Activated CD8-positive, alpha-beta T cell treated with anti-CD3 and anti-CD28 coated beads, Interleukin-2, amount 10 ng/mL, durations not matched to agents 7 days and 5 days (primary cell): ENCODE data around the gene CD82. TPM values are rescaled to one million over a fixed set of nuclear protein-coding genes. Genes with fewer than 3 reads are reported as not detected.

Experiments
- ATAC-seq: fragments of 150-1000 bp; cut with Tn5 transposase; one replicate; pipeline ENCODE4 v1.10.0; 2021; ENCODE audit warnings: moderate library complexity
- CTCF ChIA-PET: fragments of 350-600 bp; sonication (Branson Sonifier 250); formaldehyde crosslinking; loops from one replicate; lab custom pipeline; 2021; ENCODE audit warnings: antibody characterized with exemption; lab: Charles Lee
- POLR2A ChIA-PET: fragments of 350-600 bp; sonication (Branson Sonifier 250); formaldehyde crosslinking; loops from one replicate; lab custom pipeline; 2021; ENCODE audit warnings: antibody characterized with exemption; lab: Charles Lee
- DNase-seq: peaks from one replicate; pipeline ENCODE4 v3.0.0-alpha.2; 2020
- H3K27ac Mint-ChIP-seq: one replicate; pipeline ENCODE4 v1.8.0; 2021; ENCODE audit warnings: mild to moderate bottlenecking, mixed read lengths
- H3K27me3 Mint-ChIP-seq: one replicate; pipeline ENCODE4 v1.8.0; 2021; ENCODE audit warnings: low read depth, mixed read lengths
- H3K36me3 Mint-ChIP-seq: one replicate; pipeline ENCODE4 v1.8.0; 2021; ENCODE audit warnings: low read depth, mixed read lengths
- H3K4me1 Mint-ChIP-seq: one replicate; pipeline ENCODE4 v1.8.0; 2021; ENCODE audit warnings: low read depth, mixed read lengths
- H3K4me3 Mint-ChIP-seq: one replicate; pipeline ENCODE4 v1.8.0; 2021; ENCODE audit warnings: mild to moderate bottlenecking, mixed read lengths
- H3K9me3 Mint-ChIP-seq: one replicate; pipeline ENCODE4 v1.8.0; 2022; ENCODE audit warnings: mixed read lengths; ENCODE audit not compliant: insufficient read depth
- total RNA-seq, 2 experiments: library from RNA; stranded (reverse); gene quantifications; one replicate each; pipeline ENCODE4 v1.2.3, GENCODE V29; 2021

The CD82 gene
- total RNA-seq, 2 experiments from 2014 or later, result 68.2 to 72.9 TPM

DNA sequence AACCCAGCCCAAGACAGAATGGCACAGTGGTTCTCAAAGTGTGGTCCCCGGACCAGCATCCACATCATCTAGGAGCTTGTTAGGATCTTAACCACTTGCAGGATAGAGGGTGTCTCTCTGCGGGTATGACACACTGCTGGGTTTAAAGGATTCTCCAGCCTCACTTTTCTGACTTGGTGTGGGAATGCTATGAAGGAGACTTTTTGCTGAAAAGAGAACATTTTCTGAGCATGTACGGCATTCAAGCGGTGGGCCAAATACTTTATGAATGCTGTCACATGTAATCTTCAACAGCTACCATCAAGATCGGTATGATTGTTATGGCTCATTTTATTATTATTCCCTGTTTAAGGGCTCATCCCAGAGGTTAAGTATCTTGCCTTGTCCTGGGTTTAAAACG lies 1.8 kb upstream of the CD82 start:
- ChIA-PET CTCF (interaction anchor here (1.2 to 3.7 kb wide), 6 partner anchors 8 to 54 kb away, joined by 4 to 25 read pairs (median 12); no protein-coding TSS in a partner anchor), POLR2A (interaction anchor here (1.3 to 3.1 kb wide), 2 partner anchors 10 to 32 kb away, joined by 3 to 13 read pairs; no protein-coding TSS in a partner anchor)
- Mint-ChIP-seq H3K4me3 (no peak overlapping the region), H3K9me3 (no peaks in the 10 kb centered on the region), H3K36me3 (peaks cover 15% of the 10 kb centered on the region), H3K27me3 (no peaks in the 10 kb centered on the region), H3K27ac (no peak overlapping the region), H3K4me1 (peaks cover 70% of the 10 kb centered on the region)
- DNase-seq (no peak), ATAC-seq (no peak)

DNA sequence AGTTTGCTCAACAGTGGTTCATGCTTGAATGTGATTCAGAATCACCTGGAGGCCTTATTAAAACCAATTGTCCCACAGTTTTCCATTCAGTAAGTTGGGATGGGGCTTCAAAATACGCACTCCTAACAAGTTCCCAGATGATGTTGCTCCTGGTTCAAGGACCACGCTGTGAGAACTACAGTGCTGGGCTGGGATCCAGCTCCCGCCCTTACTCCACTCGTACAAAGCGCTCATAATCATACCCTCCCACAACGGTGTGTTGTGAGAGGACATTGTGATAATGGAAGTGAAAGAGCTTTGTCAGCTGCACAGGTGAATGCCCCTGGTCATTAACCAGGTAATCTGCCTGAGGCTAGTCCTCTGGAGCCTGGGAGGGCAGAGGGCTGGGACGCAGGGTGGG lies 1.3 kb upstream of the CD82 start:
- CTCF ChIA-PET, result interaction anchor here (1.2 to 3.7 kb wide), 5 partner anchors 8 to 53 kb away, joined by 4 to 25 read pairs (median 13); no protein-coding TSS in a partner anchor
- peaks cover 72% of the 10 kb centered on the region for H3K4me1 Mint-ChIP-seq
- ATAC-seq, result no peak
- H3K27ac Mint-ChIP-seq, result no peak overlapping the region
- POLR2A ChIA-PET, result interaction anchor here (1.4 to 3.1 kb wide), 2 partner anchors 10 to 14 kb away, joined by 4 to 13 read pairs; no protein-coding TSS in a partner anchor
- H3K9me3 Mint-ChIP-seq, result no peaks in the 10 kb centered on the region
- no peak overlapping the region for H3K4me3 Mint-ChIP-seq
- H3K27me3 Mint-ChIP-seq, result no peaks in the 10 kb centered on the region
- peaks cover 15% of the 10 kb centered on the region for H3K36me3 Mint-ChIP-seq
- DNase-seq, result no peak

DNA sequence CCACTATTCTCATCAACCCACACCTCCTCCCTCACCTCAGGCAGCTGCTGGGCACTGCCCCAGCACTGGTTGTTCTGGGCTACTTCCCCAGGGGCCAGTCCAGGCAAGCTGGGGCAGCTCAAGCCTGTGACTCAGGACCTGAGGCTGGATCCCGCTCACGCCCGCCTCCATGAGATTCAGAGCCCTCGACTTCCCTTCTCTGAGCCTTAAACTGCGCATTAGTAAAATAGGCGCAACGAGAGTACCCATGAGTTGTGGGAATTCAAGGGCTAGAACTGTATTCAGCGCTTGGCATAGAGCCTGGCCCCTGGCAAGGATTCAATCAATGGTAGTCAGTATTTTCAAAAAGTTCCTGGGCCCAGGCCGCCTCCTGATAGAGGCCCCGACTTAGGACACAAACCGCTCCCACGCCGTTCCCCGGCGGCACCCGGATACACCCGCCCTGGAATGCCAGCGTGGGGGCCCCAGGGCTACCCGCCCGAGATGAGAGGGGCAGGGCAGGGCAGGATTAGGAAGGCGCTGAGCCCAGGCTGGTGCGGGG lies 723 bp upstream of the CD82 start:
- POLR2A ChIA-PET, result interaction anchor here (1.4 to 3.1 kb wide), 3 partner anchors 9 to 32 kb away, joined by 4 to 15 read pairs (median 13); no protein-coding TSS in a partner anchor
- no peak for ATAC-seq
- no peak for DNase-seq
- CTCF ChIA-PET, result interaction anchor here (0.5 to 3.7 kb wide), 9 partner anchors 9 to 53 kb away, joined by 3 to 25 read pairs (median 10); no protein-coding TSS in a partner anchor
- Mint-ChIP-seq H3K27ac (peak overlapping the region; percentile 78), H3K4me1 (peaks cover 72% of the 10 kb centered on the region), H3K36me3 (peaks cover 15% of the 10 kb centered on the region), H3K27me3 (no peaks in the 10 kb centered on the region), H3K9me3 (no peaks in the 10 kb centered on the region), H3K4me3 (peak overlapping the region; percentile 87)

DNA sequence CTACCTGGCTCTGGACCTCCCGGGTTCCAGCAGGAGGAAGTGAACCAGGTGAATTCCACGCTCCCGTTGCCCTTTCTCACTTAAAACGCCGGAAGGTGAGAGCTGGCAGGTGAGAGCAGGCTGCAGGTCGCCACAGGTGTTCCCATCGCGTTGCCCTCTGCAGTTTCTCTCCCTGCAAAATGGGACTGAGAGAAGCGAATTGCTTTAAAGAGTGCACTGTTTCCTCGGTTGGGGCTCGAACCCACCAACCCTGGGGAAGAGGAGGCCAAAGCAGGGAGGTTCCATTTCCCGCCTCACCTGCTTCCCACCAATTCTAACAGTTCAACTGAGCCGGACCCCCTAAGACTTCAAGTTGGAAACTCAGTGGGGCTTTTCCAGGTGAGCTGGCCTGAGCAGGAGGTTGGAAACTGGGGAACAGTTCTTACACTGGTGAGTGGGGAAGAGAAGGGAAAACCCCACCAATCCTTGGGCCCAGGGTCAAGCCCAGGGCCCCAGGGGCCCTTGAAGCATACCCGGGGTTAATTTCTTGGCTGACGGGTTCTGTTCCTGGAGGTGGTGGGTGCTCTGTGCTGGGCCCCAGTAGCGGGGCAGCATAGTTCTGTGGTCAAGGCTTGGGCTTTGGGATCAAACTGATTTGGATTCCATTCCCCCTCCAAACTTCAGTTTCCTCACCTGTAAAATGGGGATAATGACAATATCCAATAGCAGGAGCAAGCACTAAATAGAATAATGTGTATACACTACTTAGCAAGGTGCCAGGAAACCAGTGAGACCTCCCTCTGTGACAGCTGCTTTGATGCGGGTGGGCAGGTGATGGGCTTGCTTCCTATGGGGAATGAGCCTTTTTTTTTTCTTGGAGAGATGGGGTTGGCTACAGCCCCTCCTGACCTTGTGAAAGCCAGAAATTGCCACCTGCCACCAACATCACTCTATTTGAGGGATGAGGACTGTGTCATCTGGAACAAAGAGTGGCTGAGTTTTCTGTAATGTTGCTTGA lies 788 bp downstream of the CD82 start:
- H3K27me3 Mint-ChIP-seq, result no peaks in the 10 kb centered on the region
- peak overlapping the region; percentile 87 for H3K4me3 Mint-ChIP-seq
- no peaks in the 10 kb centered on the region for H3K9me3 Mint-ChIP-seq
- H3K4me1 Mint-ChIP-seq, result peaks cover 72% of the 10 kb centered on the region
- H3K27ac Mint-ChIP-seq, result peak overlapping the region; percentile 84
- ChIA-PET POLR2A (interaction anchor here (0.7 to 3.1 kb wide), 6 partner anchors 8 to 46 kb away, joined by 3 to 15 read pairs (median 6); no protein-coding TSS in a partner anchor), CTCF (interaction anchor here (0.9 to 3.7 kb wide), 7 partner anchors 8 to 55 kb away, joined by 3 to 25 read pairs (median 10); no protein-coding TSS in a partner anchor)
- ATAC-seq (no peak), DNase-seq (no peak)
- H3K36me3 Mint-ChIP-seq, result peaks cover 25% of the 10 kb centered on the region

DNA sequence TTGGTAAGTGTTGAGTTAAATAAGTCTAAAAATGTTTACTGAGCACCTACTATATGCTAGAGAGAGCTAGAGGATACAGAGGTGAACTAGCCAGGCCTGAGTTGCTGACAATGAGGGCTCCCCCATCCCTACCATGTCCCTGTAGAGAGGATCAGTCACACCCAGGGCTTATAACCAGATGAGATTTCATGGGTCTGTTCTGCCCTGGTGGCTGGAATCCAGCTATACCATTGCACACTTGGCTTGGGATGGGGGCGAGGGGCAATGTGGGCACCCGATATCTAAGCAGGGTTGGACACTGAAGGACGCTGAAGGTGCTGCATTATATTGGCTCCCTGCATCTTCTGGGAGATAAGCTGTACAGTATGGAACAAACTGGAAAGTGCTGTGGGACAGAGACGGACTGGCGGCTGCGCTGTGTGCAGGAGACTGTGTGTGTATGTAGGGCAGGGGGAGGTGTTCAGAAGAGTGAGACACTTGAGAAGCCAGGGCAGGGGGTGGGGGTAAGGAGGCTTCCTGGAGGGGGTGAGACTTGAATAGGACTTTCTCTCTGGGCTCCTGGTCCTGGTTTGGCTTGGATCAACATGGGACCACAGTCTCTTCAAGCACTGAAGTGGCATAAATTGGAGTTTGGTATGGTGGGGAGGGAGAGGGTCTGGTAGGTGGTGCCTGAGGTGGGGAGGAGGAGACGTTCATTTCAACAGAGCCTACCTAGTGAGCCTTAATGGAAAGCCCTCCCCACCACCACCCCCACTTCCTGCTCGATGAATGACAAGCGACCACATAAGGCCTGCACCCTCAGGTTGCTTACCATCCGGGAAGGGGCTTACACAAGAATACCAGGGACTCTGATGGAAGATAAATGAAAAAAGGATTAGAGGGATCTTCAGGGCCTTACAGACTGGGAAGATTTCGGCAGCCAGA lies 1.8 kb downstream of the CD82 start:
- Mint-ChIP-seq H3K4me1 (peaks cover 77% of the 10 kb centered on the region), H3K9me3 (no peaks in the 10 kb centered on the region), H3K27me3 (no peaks in the 10 kb centered on the region), H3K4me3 (peak overlapping the region; percentile 87), H3K36me3 (peaks cover 30% of the 10 kb centered on the region), H3K27ac (peak overlapping the region; percentile 84)
- POLR2A ChIA-PET, result interaction anchor here (1.1 to 2.5 kb wide), 3 partner anchors 10 to 45 kb away, joined by 3 to 15 read pairs (median 10); no protein-coding TSS in a partner anchor
- CTCF ChIA-PET, result interaction anchor here (2.3 kb wide), 1 partner anchor 50 kb away, joined by 15 read pairs; no protein-coding TSS in a partner anchor
- peak; percentile 51 for DNase-seq
- ATAC-seq, result no peak

DNA sequence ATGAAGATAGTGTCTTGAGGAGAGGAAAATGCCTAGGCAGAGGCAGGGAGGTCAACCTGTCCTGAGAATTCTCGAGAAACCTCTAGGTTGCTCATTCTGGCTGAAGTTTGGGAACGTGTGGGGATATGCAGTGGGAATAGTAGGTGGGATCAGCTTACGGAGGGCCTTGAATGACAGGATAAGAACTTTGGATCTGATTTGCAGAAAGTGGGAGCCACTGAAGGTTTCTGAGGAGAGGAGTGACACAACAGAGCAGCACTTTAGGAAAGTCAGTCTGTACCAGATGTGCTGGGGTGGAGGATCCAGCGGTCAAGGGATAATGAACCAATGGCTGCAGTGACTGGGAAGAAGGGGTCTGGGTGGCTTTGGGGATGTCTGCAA lies 2.4 kb downstream of the CD82 start:
- Mint-ChIP-seq H3K9me3 (no peaks in the 10 kb centered on the region), H3K4me1 (peaks cover 84% of the 10 kb centered on the region), H3K27ac (peak overlapping the region; percentile 84), H3K27me3 (no peaks in the 10 kb centered on the region), H3K36me3 (peaks cover 35% of the 10 kb centered on the region), H3K4me3 (peak overlapping the region; percentile 87)
- ChIA-PET CTCF (interaction anchor here (3.5 kb wide), 1 partner anchor 43 kb away, joined by 18 read pairs; no protein-coding TSS in a partner anchor), POLR2A (interaction anchor here (1.7 kb wide), 1 partner anchor 40 kb away, joined by 4 read pairs; no protein-coding TSS in a partner anchor)
- ATAC-seq (no peak), DNase-seq (no peak)

DNA sequence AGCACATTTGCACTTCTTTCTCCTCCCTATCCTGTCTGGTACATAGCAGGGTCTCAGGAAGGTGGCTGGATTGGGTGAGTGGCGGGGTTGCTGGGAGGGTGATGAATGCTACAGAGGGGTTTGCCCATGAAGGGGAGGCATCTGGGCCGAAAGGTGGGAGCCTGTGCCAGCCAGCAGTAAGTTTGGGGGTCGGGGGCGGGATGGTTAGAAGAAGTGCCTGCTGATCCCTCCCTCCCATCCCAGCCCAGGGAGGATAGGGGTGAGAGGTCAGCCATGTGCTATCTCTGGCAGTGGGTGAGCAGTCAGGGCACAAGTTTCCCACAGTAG lies 2.8 kb downstream of the CD82 start:
- Mint-ChIP-seq H3K4me1 (peaks cover 88% of the 10 kb centered on the region), H3K4me3 (peak overlapping the region; percentile 87), H3K9me3 (no peaks in the 10 kb centered on the region), H3K27me3 (no peaks in the 10 kb centered on the region), H3K36me3 (peaks cover 37% of the 10 kb centered on the region), H3K27ac (peak overlapping the region; percentile 84)
- ChIA-PET CTCF (interaction anchor here (0.9 to 3.5 kb wide), 6 partner anchors 9 to 49 kb away, joined by 3 to 18 read pairs (median 8); no protein-coding TSS in a partner anchor), POLR2A (interaction anchor here (0.7 to 1.7 kb wide), 3 partner anchors 28 to 501 kb away, joined by 3 to 7 read pairs (median 4); no protein-coding TSS in a partner anchor)
- DNase-seq (no peak), ATAC-seq (no peak)

DNA sequence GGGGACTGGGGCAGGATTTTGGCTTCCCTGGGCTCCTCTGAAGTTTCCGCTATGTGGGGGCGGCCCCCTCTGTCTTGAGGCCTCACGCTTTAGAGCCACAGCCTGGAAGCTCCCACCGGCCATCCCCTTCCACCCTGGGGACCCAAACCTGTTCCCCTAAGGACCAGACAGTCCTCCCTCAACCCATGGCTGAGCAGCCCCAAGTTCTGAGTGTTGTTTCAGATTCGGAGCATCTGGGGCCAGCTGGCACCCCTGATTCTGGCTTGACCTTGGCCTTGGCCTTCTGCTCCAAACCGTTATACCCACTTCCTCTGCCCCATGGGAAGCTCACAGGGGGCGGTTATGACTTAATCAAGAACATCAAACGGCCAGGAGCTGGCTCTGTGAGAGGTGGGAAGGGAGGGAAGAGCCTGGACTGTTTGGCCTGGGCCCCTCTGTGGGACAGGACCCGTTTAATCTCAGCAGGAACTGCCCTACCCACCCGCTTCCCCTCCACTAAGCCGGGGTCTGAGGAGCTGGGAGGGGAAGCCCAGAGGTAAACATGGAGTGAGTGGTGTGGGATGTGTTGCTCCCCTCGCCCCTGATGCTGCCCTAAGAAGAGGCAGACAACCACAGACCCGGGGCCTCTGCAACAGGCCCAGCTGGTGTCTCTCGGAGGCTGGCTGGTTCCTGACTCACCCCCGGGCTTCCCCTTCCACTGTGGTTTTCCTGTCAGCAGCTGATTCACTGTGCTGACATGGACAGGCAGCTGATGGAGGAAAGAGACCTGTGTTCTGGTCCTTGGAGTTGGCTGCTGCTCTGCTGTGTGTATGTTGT lies 3.4 kb downstream of the CD82 start:
- Mint-ChIP-seq H3K27me3 (no peaks in the 10 kb centered on the region), H3K4me3 (peak overlapping the region; percentile 87), H3K4me1 (peaks cover 92% of the 10 kb centered on the region), H3K9me3 (no peaks in the 10 kb centered on the region), H3K36me3 (peaks cover 38% of the 10 kb centered on the region), H3K27ac (peak overlapping the region; percentile 84)
- DNase-seq (peak; percentile 89), ATAC-seq (peak; percentile 47)
- CTCF ChIA-PET, result interaction anchor here (0.9 to 3.5 kb wide), 6 partner anchors 9 to 48 kb away, joined by 3 to 18 read pairs (median 8); no protein-coding TSS in a partner anchor
- POLR2A ChIA-PET, result interaction anchor here (0.6 to 1.7 kb wide), 8 partner anchors 9 to 1210 kb away, joined by 3 to 12 read pairs (median 4); partner anchors contain the start of gene TTC17

DNA sequence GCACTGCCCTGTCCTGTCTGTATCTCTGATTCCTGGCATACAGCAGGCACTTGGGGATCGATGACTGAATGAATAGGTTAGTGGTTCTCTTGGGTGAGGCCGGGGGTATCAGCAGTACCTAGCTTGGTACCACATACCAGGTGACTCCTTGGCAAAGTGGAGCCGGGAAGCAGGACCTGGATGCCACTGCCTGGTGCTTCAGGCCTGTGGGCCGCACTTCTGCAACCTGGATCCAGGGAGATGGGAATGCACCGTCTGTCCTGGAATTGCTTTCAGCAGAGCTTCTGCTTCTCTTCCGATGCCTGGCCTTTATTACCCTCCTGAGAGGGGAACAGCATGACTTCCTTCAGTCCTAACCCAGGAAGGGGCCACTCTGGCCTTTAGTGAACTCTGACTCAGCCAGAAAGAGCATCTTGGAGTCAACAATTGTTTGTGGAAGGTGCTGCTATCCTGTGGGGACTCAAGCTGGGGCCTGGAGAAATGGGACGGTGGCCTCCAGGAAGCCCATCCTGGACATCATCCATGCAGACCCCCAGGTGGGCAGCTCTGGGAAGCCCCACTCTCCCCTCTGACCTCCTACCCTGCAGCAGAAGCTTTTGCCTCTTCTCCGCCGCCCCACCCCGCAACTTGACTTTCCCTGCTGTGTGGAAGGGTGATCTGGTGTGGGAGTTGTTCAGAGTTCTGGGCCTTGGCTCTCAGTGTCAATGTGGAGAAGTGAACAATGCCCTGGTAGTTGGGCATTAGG lies 5.1 kb downstream of the CD82 start:
- H3K27me3 Mint-ChIP-seq, result no peaks in the 10 kb centered on the region
- POLR2A ChIA-PET, result interaction anchor here (1.1 to 2.1 kb wide), 3 partner anchors 11 to 42 kb away, joined by 4 to 12 read pairs (median 5); no protein-coding TSS in a partner anchor
- H3K9me3 Mint-ChIP-seq, result no peaks in the 10 kb centered on the region
- ATAC-seq, result no peak
- no peak overlapping the region for H3K4me3 Mint-ChIP-seq
- H3K36me3 Mint-ChIP-seq, result peaks cover 39% of the 10 kb centered on the region
- CTCF ChIA-PET, result interaction anchor here (1.4 to 3.5 kb wide), 5 partner anchors 9 to 47 kb away, joined by 3 to 18 read pairs (median 12); no protein-coding TSS in a partner anchor
- no peak for DNase-seq
- H3K4me1 Mint-ChIP-seq, result peaks cover 98% of the 10 kb centered on the region
- peak overlapping the region; percentile 84 for H3K27ac Mint-ChIP-seq
